ENCODE results near the gene BRAF. TPM values are rescaled to one million over a fixed set of nuclear protein-coding genes. Genes with fewer than 3 reads are reported as not detected.

Gene BRAF
- total RNA-seq, 1 experiment from 2014 or later: 29.7 TPM

GRCh38 chr7:140908361-140908760, 16.4 kb downstream of the BRAF start:
- Histone ChIP-seq H3K79me2 (ENCODE audit: insufficient read depth, low read length) (peaks cover 77% of the 10 kb centered on the region), H2AFZ (ENCODE audit: low read depth, low read length, poor library complexity, severe bottlenecking) (no peak overlapping the region), H3K36me3 (ENCODE audit: control insufficient read depth in 1 of 2, insufficient read depth in 2 of 2, low read length in 2 of 2) (no peaks in the 10 kb centered on the region), H3K4me3 (replicated peaks in 1 of 2; ENCODE audit: low read depth in 1 of 2, low read length in 2 of 2) (no peak overlapping the region), H3K27me3 (ENCODE audit: insufficient read depth, low read length) (no peaks in the 10 kb centered on the region), H3K4me1 (ENCODE audit: control insufficient read depth in 1 of 2, insufficient read depth in 2 of 2, low read length in 2 of 2) (no peaks in the 10 kb centered on the region), H3K9me3 (ENCODE audit: control insufficient read depth in 1 of 2, insufficient read depth in 1 of 2, low read depth in 1 of 2, low read length in 2 of 2) (no peaks in the 10 kb centered on the region), H4K20me1 (ENCODE audit: insufficient read depth) (no peaks in the 10 kb centered on the region), H3K9me2 (ENCODE audit: insufficient read depth) (no peaks in the 10 kb centered on the region), H3K27ac (ENCODE audit: low read depth, low read length) (no peak overlapping the region), H3K9ac (ENCODE audit: low read length) (no peak overlapping the region), H3K4me2 (ENCODE audit: low read length) (no peak overlapping the region)
- ATAC-seq: no peak
- no peak for TF ChIP-seq POLR2A (IDR thresholded peaks at IDR 0.05; ENCODE audit: borderline replicate concordance, extremely low read depth, insufficient read depth, insufficient read length)
- ChIA-PET CTCF (no interaction called here), POLR2A (no interaction called here), RAD21 (ENCODE audit: low non-redundant PET in 1 of 2, low total read pairs in 2 of 2, uncharacterized antibody in 2 of 2, unreplicated experiment in 2 of 2) (no interaction called here)
- BruUV-seq (replicated peaks): no TSS peak
- no peak for DNase-seq (ENCODE audit: low read depth, low spot score)
- intact Hi-C loops (cut with micrococcal nuclease): no loop called here

GRCh38 chr7:140903741-140904480, 20.8 kb downstream of the BRAF start:
- intact Hi-C loops (cut with micrococcal nuclease): no loop called here
- DNase-seq (ENCODE audit: low read depth, low spot score) (no peak), ATAC-seq (no peak)
- Histone ChIP-seq H3K36me3 (ENCODE audit: control insufficient read depth in 1 of 2, insufficient read depth in 2 of 2, low read length in 2 of 2) (no peaks in the 10 kb centered on the region), H3K9ac (ENCODE audit: low read length) (no peak overlapping the region), H3K27me3 (ENCODE audit: insufficient read depth, low read length) (no peaks in the 10 kb centered on the region), H4K20me1 (ENCODE audit: insufficient read depth) (no peaks in the 10 kb centered on the region), H2AFZ (ENCODE audit: low read depth, low read length, poor library complexity, severe bottlenecking) (no peak overlapping the region), H3K9me3 (ENCODE audit: control insufficient read depth in 1 of 2, insufficient read depth in 1 of 2, low read depth in 1 of 2, low read length in 2 of 2) (no peaks in the 10 kb centered on the region), H3K9me2 (ENCODE audit: insufficient read depth) (no peaks in the 10 kb centered on the region), H3K4me3 (replicated peaks in 1 of 2; ENCODE audit: low read depth in 1 of 2, low read length in 2 of 2) (no peak overlapping the region), H3K79me2 (ENCODE audit: insufficient read depth, low read length) (peaks cover 63% of the 10 kb centered on the region), H3K4me2 (ENCODE audit: low read length) (no peak overlapping the region), H3K4me1 (ENCODE audit: control insufficient read depth in 1 of 2, insufficient read depth in 2 of 2, low read length in 2 of 2) (no peaks in the 10 kb centered on the region), H3K27ac (ENCODE audit: low read depth, low read length) (no peak overlapping the region)
- ChIA-PET RAD21 (ENCODE audit: low non-redundant PET in 1 of 2, low total read pairs in 2 of 2, uncharacterized antibody in 2 of 2, unreplicated experiment in 2 of 2) (no interaction called here), CTCF (no interaction called here), POLR2A (no interaction called here)
- TF ChIP-seq EZH2 (IDR thresholded peaks at IDR 0.05) (no peak), ELF1 (IDR thresholded peaks at IDR 0.05; ENCODE audit: borderline replicate concordance, low read depth) (no peak), ATF3 (IDR thresholded peaks at IDR 0.05) (no peak), SRF (IDR thresholded peaks at IDR 0.05; ENCODE audit: low read depth) (no peak), REST (IDR thresholded peaks at IDR 0.05; ENCODE audit: low read depth) (no peak), CBX3 (IDR thresholded peaks at IDR 0.05; ENCODE audit: low read depth) (no peak), EGR1 (IDR thresholded peaks at IDR 0.05; ENCODE audit: low read depth) (no peak), POLR2AphosphoS5 (IDR thresholded peaks at IDR 0.05; ENCODE audit: low read depth, low read length) (no peak), POLR2A (IDR thresholded peaks at IDR 0.05; ENCODE audit: borderline replicate concordance, extremely low read depth, insufficient read depth, insufficient read length) (no peak), CEBPB (IDR thresholded peaks at IDR 0.05; ENCODE audit: low read depth) (no peak)
- BruUV-seq (replicated peaks): no TSS peak

Measured in HCT116 (cell line).